Muscle layer of colon (tissue), 2 donors: Measurements from ENCODE around the gene SLC6A19.

Experiments
- H3K27ac ChIP-seq: one replicate; pipeline ENCODE4 v1.7.0; 2013; ENCODE audit warnings: low read depth, mild to moderate bottlenecking, low read length, moderate library complexity
- H3K27me3 ChIP-seq, 2 donors: one replicate each; pipeline ENCODE4 v1.7.0; 2013; ENCODE audit warnings: low read length in 2 of 2, mild to moderate bottlenecking in 2 of 2; ENCODE audit not compliant: insufficient read depth in 2 of 2, control insufficient read depth in 1 of 2
- H3K36me3 ChIP-seq: one replicate; pipeline ENCODE4 v1.7.0; 2013; ENCODE audit warnings: mild to moderate bottlenecking, low read length; ENCODE audit not compliant: insufficient read depth
- H3K4me1 ChIP-seq: one replicate; pipeline ENCODE4 v1.7.0; 2013; ENCODE audit warnings: mild to moderate bottlenecking, low read length; ENCODE audit not compliant: insufficient read depth
- H3K4me3 ChIP-seq, 2 donors: one replicate each; pipeline ENCODE4 v1.7.0; 2013; ENCODE audit warnings: low read length in 2 of 2, low read depth in 1 of 2, mild to moderate bottlenecking in 1 of 2, moderate library complexity in 1 of 2
- H3K9ac ChIP-seq: one replicate; pipeline ENCODE4 v1.7.0; 2013; ENCODE audit warnings: low read length
- H3K9me3 ChIP-seq: one replicate; pipeline ENCODE4 v1.7.0; 2013; ENCODE audit warnings: mild to moderate bottlenecking, low read length
- donor health status: abdominal sarcoma.
- donor health status: Adenocarcinoma of cecum.

SLC6A19 gene

GRCh38 chr5:1208743-1209488 lies 7.5 kb downstream of the SLC6A19 start:
- H3K9me3 ChIP-seq: no peaks in the 10 kb centered on the region
- peaks cover 0 to 17% of the 10 kb centered on the region in 2 donors for H3K27me3 ChIP-seq
- H3K4me1 ChIP-seq: no peaks in the 10 kb centered on the region

GRCh38 chr5:1209489-1209852 lies 8.1 kb downstream of the SLC6A19 start:
- Histone ChIP-seq H3K4me1 (no peaks in the 10 kb centered on the region), H3K36me3 (no peaks in the 10 kb centered on the region), H3K9ac (no peak overlapping the region), H3K4me3 (no peak overlapping the region), H3K9me3 (no peaks in the 10 kb centered on the region), H3K27me3 (peaks cover 0 to 13% of the 10 kb centered on the region in 2 donors), H3K27ac (no peak overlapping the region)

More at GRCh38 chr5:1208743-1209488, 7.5 kb downstream of the SLC6A19 start:
- Histone ChIP-seq H3K36me3 (no peaks in the 10 kb centered on the region), H3K27ac (no peak overlapping the region), H3K9ac (no peak overlapping the region), H3K4me3 (no peak overlapping the region)

- Histone ChIP-seq H3K27me3 (peaks cover 0 to 8% of the 10 kb centered on the region in 2 donors), H3K36me3 (no peaks in the 10 kb centered on the region), H3K9me3 (no peaks in the 10 kb centered on the region), H3K9ac (no peak overlapping the region), H3K27ac (no peak overlapping the region), H3K4me1 (no peaks in the 10 kb centered on the region), H3K4me3 (no peak overlapping the region)
Measured at GRCh38 chr5:1209896-1210776, 8.7 kb downstream of the SLC6A19 start.

GRCh38 chr5:1210832-1211251 lies 9.4 kb downstream of the SLC6A19 start:
- no peaks in the 10 kb centered on the region for H3K9me3 ChIP-seq
- no peak overlapping the region for H3K9ac ChIP-seq
- H3K27ac ChIP-seq: no peak overlapping the region
- H3K36me3 ChIP-seq: no peaks in the 10 kb centered on the region
- H3K4me1 ChIP-seq: no peaks in the 10 kb centered on the region
- H3K27me3 ChIP-seq: peaks cover 0 to 7% of the 10 kb centered on the region in 2 donors
- no peak overlapping the region for H3K4me3 ChIP-seq

- H3K27ac ChIP-seq: no peak overlapping the region
- H3K4me1 ChIP-seq: no peaks in the 10 kb centered on the region
- H3K9me3 ChIP-seq: no peaks in the 10 kb centered on the region
- no peak overlapping the region for H3K9ac ChIP-seq
- no peaks in the 10 kb centered on the region for H3K27me3 ChIP-seq
- no peak overlapping the region for H3K4me3 ChIP-seq
- no peaks in the 10 kb centered on the region for H3K36me3 ChIP-seq
Measured at GRCh38 chr5:1211701-1212100, 10.3 kb downstream of the SLC6A19 start.

- Histone ChIP-seq H3K9me3 (no peaks in the 10 kb centered on the region), H3K4me1 (no peaks in the 10 kb centered on the region), H3K4me3 (no peak overlapping the region), H3K36me3 (no peaks in the 10 kb centered on the region), H3K27ac (no peak overlapping the region), H3K27me3 (no peaks in the 10 kb centered on the region), H3K9ac (no peak overlapping the region)
Measured at GRCh38 chr5:1212271-1212670, 10.9 kb downstream of the SLC6A19 start.

- no peaks in the 10 kb centered on the region for H3K27me3 ChIP-seq
- H3K4me1 ChIP-seq: no peaks in the 10 kb centered on the region
- H3K36me3 ChIP-seq: no peaks in the 10 kb centered on the region
- H3K9ac ChIP-seq: no peak overlapping the region
- H3K9me3 ChIP-seq: no peaks in the 10 kb centered on the region
- H3K27ac ChIP-seq: no peak overlapping the region
- H3K4me3 ChIP-seq: no peak overlapping the region
Measured at GRCh38 chr5:1212881-1213280, 11.5 kb downstream of the SLC6A19 start.

- Histone ChIP-seq H3K4me3 (no peak overlapping the region), H3K27me3 (no peaks in the 10 kb centered on the region), H3K27ac (no peak overlapping the region), H3K36me3 (no peaks in the 10 kb centered on the region), H3K9ac (no peak overlapping the region), H3K4me1 (no peaks in the 10 kb centered on the region), H3K9me3 (no peaks in the 10 kb centered on the region)
Measured at GRCh38 chr5:1213508-1214162, 12.2 kb downstream of the SLC6A19 start.

GRCh38 chr5:1214163-1214935 lies 13.0 kb downstream of the SLC6A19 start:
- H3K27me3 ChIP-seq: no peaks in the 10 kb centered on the region

GRCh38 chr5:1214936-1215220 lies 13.5 kb downstream of the SLC6A19 start:
- no peak overlapping the region for H3K9ac ChIP-seq
- H3K9me3 ChIP-seq: no peaks in the 10 kb centered on the region
- H3K27ac ChIP-seq: no peak overlapping the region
- H3K27me3 ChIP-seq: no peaks in the 10 kb centered on the region
- no peaks in the 10 kb centered on the region for H3K36me3 ChIP-seq
- H3K4me1 ChIP-seq: no peaks in the 10 kb centered on the region
- no peak overlapping the region for H3K4me3 ChIP-seq

More at GRCh38 chr5:1214163-1214935, 13.0 kb downstream of the SLC6A19 start:
- Histone ChIP-seq H3K27ac (no peak overlapping the region), H3K4me1 (no peaks in the 10 kb centered on the region), H3K9me3 (no peaks in the 10 kb centered on the region), H3K4me3 (no peak overlapping the region), H3K36me3 (no peaks in the 10 kb centered on the region), H3K9ac (no peak overlapping the region)
